Measurements from ENCODE around the gene ELOVL3.

Gene ELOVL3

DNA sequence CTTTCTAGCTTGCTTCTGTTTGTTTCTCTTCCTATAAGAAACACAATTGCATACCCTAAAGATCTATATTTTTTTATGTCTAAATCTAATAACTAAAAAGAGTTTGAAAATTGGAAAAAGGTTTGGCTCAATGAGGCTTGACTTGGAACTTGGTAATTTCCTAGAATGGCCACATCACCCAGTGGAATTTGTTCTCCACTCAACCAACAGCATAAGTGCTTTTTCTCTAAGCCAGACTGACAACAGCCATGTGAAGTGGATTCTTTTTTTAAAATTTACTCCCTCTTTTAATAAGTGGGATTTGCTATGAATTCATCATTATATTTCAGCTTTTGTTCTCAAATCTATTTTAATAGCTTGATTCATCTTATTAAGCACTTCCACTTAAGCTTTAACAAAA lies 53.0 kb downstream of the ELOVL3 start:
- DNase-seq (ENCODE audit: low spot score): no peak

More for the DNA sequence above, 53.0 kb downstream of the ELOVL3 start:
- no peak overlapping the region for H3K4me3 ChIP-seq
- H3K27ac ChIP-seq: no peak overlapping the region
- TF ChIP-seq, protein P1, sequence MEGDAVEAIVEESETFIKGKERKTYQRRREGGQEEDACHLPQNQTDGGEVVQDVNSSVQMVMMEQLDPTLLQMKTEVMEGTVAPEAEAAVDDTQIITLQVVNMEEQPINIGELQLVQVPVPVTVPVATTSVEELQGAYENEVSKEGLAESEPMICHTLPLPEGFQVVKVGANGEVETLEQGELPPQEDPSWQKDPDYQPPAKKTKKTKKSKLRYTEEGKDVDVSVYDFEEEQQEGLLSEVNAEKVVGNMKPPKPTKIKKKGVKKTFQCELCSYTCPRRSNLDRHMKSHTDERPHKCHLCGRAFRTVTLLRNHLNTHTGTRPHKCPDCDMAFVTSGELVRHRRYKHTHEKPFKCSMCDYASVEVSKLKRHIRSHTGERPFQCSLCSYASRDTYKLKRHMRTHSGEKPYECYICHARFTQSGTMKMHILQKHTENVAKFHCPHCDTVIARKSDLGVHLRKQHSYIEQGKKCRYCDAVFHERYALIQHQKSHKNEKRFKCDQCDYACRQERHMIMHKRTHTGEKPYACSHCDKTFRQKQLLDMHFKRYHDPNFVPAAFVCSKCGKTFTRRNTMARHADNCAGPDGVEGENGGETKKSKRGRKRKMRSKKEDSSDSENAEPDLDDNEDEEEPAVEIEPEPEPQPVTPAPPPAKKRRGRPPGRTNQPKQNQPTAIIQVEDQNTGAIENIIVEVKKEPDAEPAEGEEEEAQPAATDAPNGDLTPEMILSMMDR (IDR thresholded peaks at IDR 0.05): no peak

All from coronary artery (tissue), 2 donors.